SU-DHL-6 (cell line): ENCODE results near the gene MYLK.

ENCODE experiments used
- H2AFZ ChIP-seq: fragments of 200-600 bp; sonication (generic); 2 replicates; pipeline ENCODE4 v1.6.1; 2014; ENCODE audit warnings: low read depth, mild to moderate bottlenecking, moderate library complexity, mixed read lengths, antibody characterized with exemption, low read length; ENCODE audit not compliant: severe bottlenecking
- H3F3A ChIP-seq: fragments of 200-600 bp; shearing (Covaris generic); 2 replicates; pipeline ENCODE4 v1.6.0; 2016; ENCODE audit warnings: antibody characterized with exemption, mild to moderate bottlenecking; ENCODE audit not compliant: insufficient read depth
- H3K27ac ChIP-seq: fragments of 200-600 bp; sonication (generic); 2 replicates; pipeline ENCODE4 v1.5.1; 2016; ENCODE audit warnings: low read depth, mild to moderate bottlenecking, low read length, moderate library complexity, mixed read lengths
- H3K27me3 ChIP-seq: fragments of 200-600 bp; sonication (generic), shearing (Covaris generic); 2 replicates; pipeline ENCODE4 v1.6.0; 2014; ENCODE audit warnings: mild to moderate bottlenecking, low read length
- H3K36me3 ChIP-seq: fragments of 200-600 bp; sonication (generic); 2 replicates; pipeline ENCODE4 v1.6.1; 2014; ENCODE audit warnings: mild to moderate bottlenecking, low read length, mixed read lengths
- H3K4me2 ChIP-seq: fragments of 300-600, 200-600 bp; shearing (Covaris generic), sonication (generic); 2 replicates; pipeline ENCODE4 v1.6.0; 2014; ENCODE audit warnings: low read length, low read depth, mild to moderate bottlenecking; ENCODE audit not compliant: poor library complexity, severe bottlenecking
- H3K4me3 ChIP-seq: fragments of 200-600 bp; sonication (generic); 2 replicates; pipeline ENCODE4 v1.5.1; 2014; ENCODE audit warnings: antibody characterized with exemption, low read length, mild to moderate bottlenecking, mixed read lengths; ENCODE audit not compliant: insufficient read depth, poor library complexity, severe bottlenecking
- H3K79me2 ChIP-seq: fragments of 200-600 bp; sonication (generic); 2 replicates; pipeline ENCODE4 v1.6.1; 2014; ENCODE audit warnings: mild to moderate bottlenecking, low read length, moderate library complexity; ENCODE audit not compliant: insufficient read depth
- H3K9ac ChIP-seq: fragments of 200-600 bp; sonication (generic); 2 replicates; pipeline ENCODE4 v1.7.0; 2014; ENCODE audit warnings: mild to moderate bottlenecking, low read length
- H3K9me2 ChIP-seq: fragments of 200-600 bp; sonication (generic); replicated peaks from 2 replicates; pipeline ENCODE4 v1.6.1; 2014; ENCODE audit warnings: low read length; ENCODE audit not compliant: insufficient read depth
- H3K9me3 ChIP-seq: fragments of 200-600 bp; sonication (generic); 2 replicates; pipeline ENCODE4 v1.6.1; 2014; ENCODE audit warnings: low read length, mixed read lengths; ENCODE audit not compliant: insufficient read depth
- H4K20me1 ChIP-seq: fragments of 200-600 bp; sonication (generic); 2 replicates; pipeline ENCODE4 v1.6.1; 2014; ENCODE audit warnings: low read depth, mild to moderate bottlenecking, antibody characterized with exemption, low read length, moderate library complexity, mixed read lengths
- CTCF ChIP-seq: fragments of 200-600 bp; sonication (generic); IDR thresholded peaks from one replicate; pipeline ENCODE4 v1.5.1; 2017; ENCODE audit warnings: antibody characterized with exemption, mild to moderate bottlenecking, low read length, moderate library complexity; ENCODE audit not compliant: insufficient read depth, poor library complexity, severe bottlenecking
- EZH2phosphoT487 ChIP-seq: fragments of 200-600 bp; sonication (generic), shearing (Covaris generic); conservative IDR thresholded peaks from 2 replicates; pipeline ENCODE4 v1.6.1; 2018; ENCODE audit warnings: mild to moderate bottlenecking, antibody characterized with exemption, low read length, moderate library complexity, mixed read lengths

Gene MYLK, protein sequence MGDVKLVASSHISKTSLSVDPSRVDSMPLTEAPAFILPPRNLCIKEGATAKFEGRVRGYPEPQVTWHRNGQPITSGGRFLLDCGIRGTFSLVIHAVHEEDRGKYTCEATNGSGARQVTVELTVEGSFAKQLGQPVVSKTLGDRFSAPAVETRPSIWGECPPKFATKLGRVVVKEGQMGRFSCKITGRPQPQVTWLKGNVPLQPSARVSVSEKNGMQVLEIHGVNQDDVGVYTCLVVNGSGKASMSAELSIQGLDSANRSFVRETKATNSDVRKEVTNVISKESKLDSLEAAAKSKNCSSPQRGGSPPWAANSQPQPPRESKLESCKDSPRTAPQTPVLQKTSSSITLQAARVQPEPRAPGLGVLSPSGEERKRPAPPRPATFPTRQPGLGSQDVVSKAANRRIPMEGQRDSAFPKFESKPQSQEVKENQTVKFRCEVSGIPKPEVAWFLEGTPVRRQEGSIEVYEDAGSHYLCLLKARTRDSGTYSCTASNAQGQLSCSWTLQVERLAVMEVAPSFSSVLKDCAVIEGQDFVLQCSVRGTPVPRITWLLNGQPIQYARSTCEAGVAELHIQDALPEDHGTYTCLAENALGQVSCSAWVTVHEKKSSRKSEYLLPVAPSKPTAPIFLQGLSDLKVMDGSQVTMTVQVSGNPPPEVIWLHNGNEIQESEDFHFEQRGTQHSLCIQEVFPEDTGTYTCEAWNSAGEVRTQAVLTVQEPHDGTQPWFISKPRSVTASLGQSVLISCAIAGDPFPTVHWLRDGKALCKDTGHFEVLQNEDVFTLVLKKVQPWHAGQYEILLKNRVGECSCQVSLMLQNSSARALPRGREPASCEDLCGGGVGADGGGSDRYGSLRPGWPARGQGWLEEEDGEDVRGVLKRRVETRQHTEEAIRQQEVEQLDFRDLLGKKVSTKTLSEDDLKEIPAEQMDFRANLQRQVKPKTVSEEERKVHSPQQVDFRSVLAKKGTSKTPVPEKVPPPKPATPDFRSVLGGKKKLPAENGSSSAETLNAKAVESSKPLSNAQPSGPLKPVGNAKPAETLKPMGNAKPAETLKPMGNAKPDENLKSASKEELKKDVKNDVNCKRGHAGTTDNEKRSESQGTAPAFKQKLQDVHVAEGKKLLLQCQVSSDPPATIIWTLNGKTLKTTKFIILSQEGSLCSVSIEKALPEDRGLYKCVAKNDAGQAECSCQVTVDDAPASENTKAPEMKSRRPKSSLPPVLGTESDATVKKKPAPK (N-terminal part only)

DNA sequence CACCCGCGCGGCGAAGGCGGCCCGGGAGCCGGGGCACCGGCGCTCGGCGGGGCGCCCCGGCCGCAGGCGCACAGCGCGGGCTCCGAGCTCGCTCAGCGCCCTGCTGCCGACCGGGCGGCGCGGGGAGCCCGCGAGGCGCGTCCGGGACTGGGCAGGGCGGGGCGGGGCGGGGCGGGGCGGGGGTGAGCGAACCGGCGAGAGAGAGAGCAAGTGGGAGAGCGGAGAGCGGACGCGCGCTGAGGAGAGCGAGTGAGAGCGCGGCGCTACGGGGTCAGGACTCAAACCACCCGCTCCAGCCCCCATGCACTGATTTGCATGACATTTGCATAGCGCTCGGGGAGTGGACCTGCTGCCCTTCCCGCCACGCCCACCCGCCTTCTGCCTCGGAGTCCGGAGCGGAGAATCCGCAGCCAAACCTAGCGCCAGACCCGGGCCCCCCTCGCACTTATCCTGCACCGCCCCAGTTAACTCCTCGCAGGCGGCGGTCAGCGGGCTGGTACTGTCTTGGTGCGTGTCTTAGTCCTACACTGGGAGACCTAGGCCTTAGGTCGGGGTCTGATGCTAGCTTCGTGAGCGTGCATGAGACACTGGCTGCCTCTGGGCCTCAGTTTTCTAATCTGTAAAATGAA lies at the start of gene MYLK:
Gene MYLK, minus strand, starts transcription at position 130 of the 629 bp plus-strand sequence. CDS start 90,491 bp downstream, outside the sequence.
- Histone ChIP-seq H3K9me3 (no peaks in the 10 kb centered on the region), H4K20me1 (no peaks in the 10 kb centered on the region), H3K9me2 (no peaks in the 10 kb centered on the region), H3K36me3 (no peaks in the 10 kb centered on the region), H3K9ac (no peak within 1 kb of the TSS), H2AFZ (no peak within 1 kb of the TSS), H3K79me2 (no peaks in the 10 kb centered on the region), H3K4me3 (no peak within 1 kb of the TSS), H3K4me2 (no peak within 1 kb of the TSS), H3K27me3 (no peaks in the 10 kb centered on the region), H3K27ac (no peak within 1 kb of the TSS), H3F3A (no peaks in the 10 kb centered on the region)
- TF ChIP-seq CTCF (no peak), EZH2phosphoT487 (no peak)

GRCh38 chr3:123930445-123930844 lies 46.3 kb upstream of the MYLK start:
- H2AFZ ChIP-seq: no peak overlapping the region
- H3K9me2 ChIP-seq: no peaks in the 10 kb centered on the region
- H3K4me3 ChIP-seq: no peak overlapping the region
- no peaks in the 10 kb centered on the region for H3K27me3 ChIP-seq
- no peaks in the 10 kb centered on the region for H3K79me2 ChIP-seq
- no peaks in the 10 kb centered on the region for H3F3A ChIP-seq
- H3K9me3 ChIP-seq: no peaks in the 10 kb centered on the region
- no peak overlapping the region for H3K9ac ChIP-seq
- no peak overlapping the region for H3K27ac ChIP-seq
- no peak for TF ChIP-seq EZH2phosphoT487
- H3K4me2 ChIP-seq: no peak overlapping the region
- H3K36me3 ChIP-seq: peaks cover 54% of the 10 kb centered on the region
- no peaks in the 10 kb centered on the region for H4K20me1 ChIP-seq

- H3K9me3 ChIP-seq: no peaks in the 10 kb centered on the region
- no peak overlapping the region for H3K27ac ChIP-seq
- H3K79me2 ChIP-seq: no peaks in the 10 kb centered on the region
- H3K4me3 ChIP-seq: no peak overlapping the region
- H2AFZ ChIP-seq: no peak overlapping the region
- no peaks in the 10 kb centered on the region for H3K27me3 ChIP-seq
- no peaks in the 10 kb centered on the region for H4K20me1 ChIP-seq
- H3F3A ChIP-seq: no peaks in the 10 kb centered on the region
- peaks cover 59% of the 10 kb centered on the region for H3K36me3 ChIP-seq
- H3K4me2 ChIP-seq: no peak overlapping the region
- H3K9me2 ChIP-seq: no peaks in the 10 kb centered on the region
- H3K9ac ChIP-seq: no peak overlapping the region
- no peak for TF ChIP-seq CTCF
- no peak for TF ChIP-seq EZH2phosphoT487
Observed at GRCh38 chr3:123929325-123929724, 45.2 kb upstream of the MYLK start.
